Glutamatergic neuron (in vitro differentiated cells): ENCODE data around the gene NRDE2. TPM values are rescaled to one million over a fixed set of nuclear protein-coding genes. Genes with fewer than 3 reads are reported as not detected.

Source experiments
- DNase-seq: peaks from one replicate; pipeline ENCODE4 v3.0.0; 2022
- H3K27ac Mint-ChIP-seq: one replicate; pipeline ENCODE4 v1.8.0; 2020; ENCODE audit warnings: mild to moderate bottlenecking, mixed read lengths, inconsistent platforms; ENCODE audit not compliant: unreplicated experiment
- H3K27me3 Mint-ChIP-seq: one replicate; pipeline ENCODE4 v1.8.0; 2020; ENCODE audit warnings: mild to moderate bottlenecking, moderate library complexity, mixed read lengths, inconsistent platforms; ENCODE audit not compliant: unreplicated experiment
- H3K36me3 Mint-ChIP-seq: one replicate; pipeline ENCODE4 v1.8.0; 2020; ENCODE audit warnings: mild to moderate bottlenecking, mixed read lengths, inconsistent platforms; ENCODE audit not compliant: unreplicated experiment
- H3K4me1 Mint-ChIP-seq: one replicate; pipeline ENCODE4 v1.8.0; 2020; ENCODE audit warnings: mild to moderate bottlenecking, low read depth, mixed read lengths, inconsistent platforms; ENCODE audit not compliant: unreplicated experiment
- H3K4me3 Mint-ChIP-seq: one replicate; pipeline ENCODE4 v1.8.0; 2020; ENCODE audit warnings: mild to moderate bottlenecking, mixed read lengths, inconsistent platforms; ENCODE audit not compliant: unreplicated experiment
- H3K9me3 Mint-ChIP-seq: one replicate; pipeline ENCODE4 v1.8.0; 2020; ENCODE audit warnings: mild to moderate bottlenecking, moderate library complexity, mixed read lengths, inconsistent platforms; ENCODE audit not compliant: unreplicated experiment
- CTCF ChIP-seq: fragments of 200-600 bp; sonication (generic); IDR thresholded peaks from one replicate; pipeline ENCODE4 v1.5.0; 2021; ENCODE audit not compliant: partially characterized antibody, unreplicated experiment
- total RNA-seq: library from RNA; stranded (reverse); fragmentation: NEBNext Ultra II Directional; extraction: Animal tissue kit (Norgen Biotek cat#: 25700); gene quantifications from one replicate; pipeline ENCODE4 v1.2.1, GENCODE V29; 2021; ENCODE audit not compliant: unreplicated experiment

NRDE2 gene
- total RNA-seq, 1 donor from 2014 or later = 22.4 TPM

GRCh38 chr14:90330203-90331196 is 1.2 kb downstream of the NRDE2 start:
- peak overlapping the region; percentile 93 for H3K27ac Mint-ChIP-seq
- H3K9me3 Mint-ChIP-seq = peaks cover 2% of the 10 kb centered on the region
- no peak for DNase-seq
- H3K27me3 Mint-ChIP-seq = peaks cover 6% of the 10 kb centered on the region
- peak overlapping the region; percentile 89 for H3K4me3 Mint-ChIP-seq
- H3K36me3 Mint-ChIP-seq = no peaks in the 10 kb centered on the region
- TF ChIP-seq CTCF = no peak
- peaks cover 6% of the 10 kb centered on the region for H3K4me1 Mint-ChIP-seq

GRCh38 chr14:90321891-90322290 is 9.8 kb downstream of the NRDE2 start:
- no peak for DNase-seq
- Mint-ChIP-seq H3K4me3 (no peak overlapping the region), H3K4me1 (peaks cover 2% of the 10 kb centered on the region), H3K27ac (no peak overlapping the region), H3K9me3 (peaks cover 2% of the 10 kb centered on the region), H3K27me3 (no peaks in the 10 kb centered on the region), H3K36me3 (peaks cover 7% of the 10 kb centered on the region)
- TF ChIP-seq CTCF = no peak

GRCh38 chr14:90319634-90320541 is 11.9 kb downstream of the NRDE2 start:
- H3K9me3 Mint-ChIP-seq = peaks cover 2% of the 10 kb centered on the region
- H3K27ac Mint-ChIP-seq = no peak overlapping the region
- DNase-seq = no peak
- H3K4me3 Mint-ChIP-seq = no peak overlapping the region
- H3K4me1 Mint-ChIP-seq = peaks cover 2% of the 10 kb centered on the region
- peaks cover 7% of the 10 kb centered on the region for H3K36me3 Mint-ChIP-seq
- H3K27me3 Mint-ChIP-seq = no peaks in the 10 kb centered on the region
- no peak for TF ChIP-seq CTCF

GRCh38 chr14:90319173-90319572 is 12.6 kb downstream of the NRDE2 start:
- Mint-ChIP-seq H3K27ac (no peak overlapping the region), H3K9me3 (peaks cover 2% of the 10 kb centered on the region), H3K4me1 (peaks cover 2% of the 10 kb centered on the region), H3K27me3 (no peaks in the 10 kb centered on the region), H3K4me3 (no peak overlapping the region), H3K36me3 (peaks cover 7% of the 10 kb centered on the region)
- no peak for TF ChIP-seq CTCF
- DNase-seq = no peak
